ENCODE measurements around the gene DLL3. TPM values are rescaled to one million over a fixed set of nuclear protein-coding genes. Genes with fewer than 3 reads are reported as not detected.
"Not testable (repeated sequence)": the region's sequence is repeated elsewhere in the genome, so short reads cannot be mapped to it uniquely, and the experiment has no call there.

Gene DLL3
- not detected for total RNA-seq

GRCh38 chr19:39498798-39499642 lies at the start of gene DLL3:
Gene DLL3, plus strand, starts transcription at chr19:39498947. Its CDS starts 28 bp downstream, at chr19:39498975.
- Histone ChIP-seq H3K9me3 (no peaks in the 10 kb centered on the region), H3K36me3 (no peaks in the 10 kb centered on the region), H3K4me1 (peaks cover 15 to 25% (median 22%) of the 10 kb centered on the region in 4 donors), H3K4me3 (peak within 1 kb of the TSS in 2 of 4 donors; percentile 6 to 23), H3K27ac (no peak within 1 kb of the TSS), H3K27me3 (peaks cover 80% of the 10 kb centered on the region)
- no peak for DNase-seq
- intact Hi-C loops (cut with DNase I; ENCODE audit: low total_unique reads) = no loop called here
- TF ChIP-seq CTCF (IDR thresholded peaks at IDR 0.05) (no peak), POLR2A (IDR thresholded peaks at IDR 0.05) (no peak), EP300 (IDR thresholded peaks at IDR 0.05; ENCODE audit: low read depth) (no peak)
- WGBS, 2 donors (ENCODE audit: low coverage in 1 of 2) = 3% methylated on average over 35 of the region's 60 CpGs; no CpG with 5 or more reads in 1 of the 2 donors
- in situ Hi-C loops (cut with MboI; ENCODE audit: low pct_ligation_motif_present in 1 of 4, low pct_unique_long_range_greater_than_20kb in 1 of 4, low sequenced_read_pairs in 3 of 4) = no loop called here

- DNase-seq = no peak
- no peaks in the 10 kb centered on the region for H3K9me3 ChIP-seq
- H3K27ac ChIP-seq = no peak overlapping the region
- no peak overlapping the region for H3K4me3 ChIP-seq
- H3K36me3 ChIP-seq = peaks cover 0 to 12% (median 5%) of the 10 kb centered on the region in 4 donors
- in situ Hi-C loops (cut with MboI; ENCODE audit: low pct_ligation_motif_present in 1 of 4, low pct_unique_long_range_greater_than_20kb in 1 of 4, low sequenced_read_pairs in 3 of 4) (loop anchor here in 2 of 4 donors (10.0 to 25.0 kb wide), 2 partner anchors 86 to 88 kb away; partner anchors contain the start of genes EID2B (in 2 of the 2) and EID2 (in 1 of the 2)), intact Hi-C loops (cut with DNase I; ENCODE audit: low total_unique reads) (no loop called here)
- H3K4me1 ChIP-seq = peaks cover 11 to 38% (median 27%) of the 10 kb centered on the region in 4 donors
- H3K27me3 ChIP-seq = no peaks in the 10 kb centered on the region
- TF ChIP-seq POLR2A (IDR thresholded peaks at IDR 0.05) (no peak), EP300 (IDR thresholded peaks at IDR 0.05; ENCODE audit: low read depth) (no peak), POLR2AphosphoS5 (IDR thresholded peaks at IDR 0.05) (no peak), CTCF (IDR thresholded peaks at IDR 0.05) (no peak)
- 40 to 73% methylated on average over 1 to 8 of the region's 8 CpGs for WGBS, 2 donors (ENCODE audit: low coverage in 1 of 2)
These were observed 49.5 kb upstream of the DLL3 start for GRCh38 chr19:39449116-39449797.

- WGBS, 2 donors (ENCODE audit: low coverage in 1 of 2) = 90 to 94% methylated on average over 3 to 8 of the region's 8 CpGs
- Histone ChIP-seq H3K4me1 (peaks cover 8 to 30% (median 22%) of the 10 kb centered on the region in 4 donors), H3K36me3 (peaks cover 0 to 21% (median 6%) of the 10 kb centered on the region in 4 donors)
- H3K4me3 ChIP-seq; H3K9me3 ChIP-seq; in situ Hi-C loops (cut with MboI; ENCODE audit: low pct_ligation_motif_present in 1 of 4, low pct_unique_long_range_greater_than_20kb in 1 of 4, low sequenced_read_pairs in 3 of 4); DNase-seq; H3K27ac ChIP-seq; H3K27me3 ChIP-seq; intact Hi-C loops (cut with DNase I; ENCODE audit: low total_unique reads): not testable (repeated sequence)
These were observed 47.5 kb upstream of the DLL3 start for GRCh38 chr19:39451257-39451656.

DNA sequence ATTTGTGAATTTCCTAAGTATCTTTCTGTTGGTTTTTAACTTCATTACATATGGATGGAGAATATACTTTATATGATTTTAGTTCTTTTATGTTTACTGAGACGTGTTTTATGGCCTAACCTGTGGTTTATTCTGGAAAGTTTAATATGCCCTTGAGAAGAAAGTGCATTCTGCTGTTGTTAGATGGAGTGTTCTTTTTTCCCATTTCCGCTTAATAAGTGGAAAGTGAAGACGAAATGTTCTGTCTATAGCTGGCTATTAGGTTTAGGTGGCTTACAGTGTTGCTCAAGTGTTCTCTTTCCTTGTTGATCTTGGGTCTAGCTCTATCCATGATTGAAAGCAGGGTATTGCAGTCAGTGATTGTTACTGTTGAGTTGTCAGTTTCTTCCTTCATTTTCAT lies 35.3 kb upstream of the DLL3 start:
- TF ChIP-seq EP300 (IDR thresholded peaks at IDR 0.05; ENCODE audit: low read depth) (no peak), POLR2A (IDR thresholded peaks at IDR 0.05) (no peak), CTCF (IDR thresholded peaks at IDR 0.05) (no peak), POLR2AphosphoS5 (IDR thresholded peaks at IDR 0.05) (no peak)

More for the DNA sequence above, 35.3 kb upstream of the DLL3 start:
- peaks cover 0 to 69% (median 30%) of the 10 kb centered on the region in 4 donors for H3K36me3 ChIP-seq
- no peak for DNase-seq
- 68 to 90% methylated on average over 3 of the region's 3 CpGs for WGBS, 2 donors (ENCODE audit: low coverage in 1 of 2)
- H3K4me3 ChIP-seq = no peak overlapping the region
- no peak overlapping the region for H3K27ac ChIP-seq
- no peaks in the 10 kb centered on the region for H3K4me1 ChIP-seq
- intact Hi-C loops (cut with DNase I; ENCODE audit: low total_unique reads) = no loop called here
- no peaks in the 10 kb centered on the region for H3K27me3 ChIP-seq
- in situ Hi-C loops (cut with MboI; ENCODE audit: low pct_ligation_motif_present in 1 of 4, low pct_unique_long_range_greater_than_20kb in 1 of 4, low sequenced_read_pairs in 3 of 4) = no loop called here
- H3K9me3 ChIP-seq = no peaks in the 10 kb centered on the region
